WTC11 (cell line): ENCODE measurements around the gene CREBBP. TPM values are rescaled to one million over a fixed set of nuclear protein-coding genes. Genes with fewer than 3 reads are reported as not detected.

Source experiments
- ATAC-seq: fragments of 200-7000 bp; cut with Tn5 transposase; 2 replicates; pipeline ENCODE4 v1.10.0; 2021; ENCODE audit warnings: mild to moderate bottlenecking, moderate library complexity
- CTCF ChIA-PET: fragments of 300-600 bp; sonication (Branson Sonifier 250); formaldehyde crosslinking; loops from one replicate; lab custom pipeline; 2021; ENCODE audit warnings: antibody characterized with exemption; lab: Charles Lee
- POLR2A ChIA-PET: fragments of 350-600 bp; sonication (Branson Sonifier 250); formaldehyde crosslinking; loops from one replicate; lab custom pipeline; 2021; ENCODE audit warnings: antibody characterized with exemption; lab: Charles Lee
- DNase-seq: peaks from one replicate; pipeline ENCODE4 v3.0.0; 2021; ENCODE audit warnings: low spot score
- H3K27ac Mint-ChIP-seq: 2 replicates; pipeline ENCODE4 v1.8.0; 2021; ENCODE audit warnings: mixed read lengths
- H3K27me3 Mint-ChIP-seq: 2 replicates; pipeline ENCODE4 v1.8.0; 2021; ENCODE audit warnings: low read depth, mild to moderate bottlenecking, moderate library complexity, mixed read lengths
- H3K36me3 Mint-ChIP-seq: 2 replicates; pipeline ENCODE4 v1.8.0; 2021; ENCODE audit warnings: mixed read lengths
- H3K4me1 Mint-ChIP-seq: 2 replicates; pipeline ENCODE4 v1.8.0; 2022; ENCODE audit warnings: mixed read lengths
- H3K4me3 Mint-ChIP-seq: 2 replicates; pipeline ENCODE4 v1.8.0; 2021; ENCODE audit warnings: mild to moderate bottlenecking, moderate library complexity, mixed read lengths
- H3K9me3 Mint-ChIP-seq: 2 replicates; pipeline ENCODE4 v1.8.0; 2021; ENCODE audit warnings: mixed read lengths
- CREM ChIP-seq: sonication (generic); formaldehyde crosslinking; IDR thresholded peaks from 2 replicates; pipeline ENCODE4 v1.8.1; 2022; ENCODE audit warnings: mild to moderate bottlenecking, missing genetic modification reagents, moderate library complexity
- ELF4 ChIP-seq: sonication (generic); formaldehyde crosslinking; IDR thresholded peaks from 2 replicates; pipeline ENCODE4 v1.8.1; 2022; ENCODE audit warnings: low read depth, mild to moderate bottlenecking, moderate library complexity, missing genetic modification reagents
- GRHL2 ChIP-seq: fragments of 250-450 bp; sonication (Bioruptor Pico); IDR thresholded peaks from 2 replicates; pipeline ENCODE4 v1.8.0; 2022; ENCODE audit warnings: mild to moderate bottlenecking, moderate library complexity; ENCODE audit not compliant: insufficient replicate concordance, severe bottlenecking
- GTF2I ChIP-seq: fragments of 250-450 bp; sonication (Bioruptor Pico); conservative IDR thresholded peaks from 2 replicates; pipeline ENCODE4 v1.4.0; 2021; ENCODE audit warnings: mild to moderate bottlenecking
- MXD4 ChIP-seq: fragments of 250-450 bp; sonication (Bioruptor Pico); IDR thresholded peaks from 2 replicates; pipeline ENCODE4 v1.8.0; 2021; ENCODE audit warnings: mild to moderate bottlenecking, moderate library complexity, borderline replicate concordance
- NFATC4 ChIP-seq: fragments of 250-450 bp; sonication (Bioruptor Pico); IDR thresholded peaks from 2 replicates; pipeline ENCODE4 v1.9.0; 2021; ENCODE audit warnings: mild to moderate bottlenecking
- NR1H2 ChIP-seq: sonication (generic); formaldehyde crosslinking; IDR thresholded peaks from 2 replicates; pipeline ENCODE4 v1.9.0; 2021; ENCODE audit warnings: mild to moderate bottlenecking, moderate library complexity, missing genetic modification reagents
- PRRX2 ChIP-seq: fragments of 250-450 bp; sonication (Bioruptor Pico); IDR thresholded peaks from 2 replicates; pipeline ENCODE4 v1.8.0; 2021; ENCODE audit warnings: mild to moderate bottlenecking
- TCF7 ChIP-seq: sonication (generic); formaldehyde crosslinking; IDR thresholded peaks from 2 replicates; pipeline ENCODE4 v1.8.0; 2022; ENCODE audit warnings: mild to moderate bottlenecking, low read depth, missing genetic modification reagents, moderate library complexity
- TP53 ChIP-seq: sonication (generic); formaldehyde crosslinking; IDR thresholded peaks from 2 replicates; pipeline ENCODE4 v1.8.1; 2023; ENCODE audit warnings: mild to moderate bottlenecking, missing genetic modification reagents
- ZNF263 ChIP-seq: sonication (generic); formaldehyde crosslinking; IDR thresholded peaks from 2 replicates; pipeline ENCODE4 v1.8.1; 2022; ENCODE audit warnings: low read depth, mild to moderate bottlenecking, moderate library complexity, missing genetic modification reagents
- total RNA-seq: library from RNA; stranded (reverse); gene quantifications from 3 replicates; pipeline ENCODE4 v1.2.3, GENCODE V29; 2021
- TF ChIP-seq, protein P1 (sequence below): fragments of 250-450 bp; sonication (Bioruptor Pico); IDR thresholded peaks from 2 replicates; pipeline ENCODE4 v1.9.0; 2021; ENCODE audit warnings: moderate library complexity, mild to moderate bottlenecking, inconsistent platforms, borderline replicate concordance
- TF ChIP-seq, protein P2 (sequence below): sonication (generic); formaldehyde crosslinking; IDR thresholded peaks from 2 replicates; pipeline ENCODE4 v1.8.1; 2022; ENCODE audit warnings: mild to moderate bottlenecking, missing genetic modification reagents, moderate library complexity, borderline replicate concordance
- TF ChIP-seq, protein P3 (sequence below): sonication (generic); formaldehyde crosslinking; conservative IDR thresholded peaks from 2 replicates; pipeline ENCODE4 v1.8.1; 2023; ENCODE audit warnings: mild to moderate bottlenecking, low read depth, missing genetic modification reagents, moderate library complexity
- TF ChIP-seq, protein P4 (sequence below): fragments of 250-450 bp; sonication (Bioruptor Pico); IDR thresholded peaks from 2 replicates; pipeline ENCODE4 v1.9.0; 2021; ENCODE audit warnings: mild to moderate bottlenecking, borderline replicate concordance
- TF ChIP-seq, protein P5 (sequence below): sonication (generic); formaldehyde crosslinking; IDR thresholded peaks from 2 replicates; pipeline ENCODE4 v1.8.0; 2022; ENCODE audit warnings: mild to moderate bottlenecking, missing genetic modification reagents
- TF ChIP-seq, protein P6 (sequence below): sonication (generic); formaldehyde crosslinking; IDR thresholded peaks from 2 replicates; pipeline ENCODE4 v1.8.0; 2022; ENCODE audit warnings: mild to moderate bottlenecking, missing genetic modification reagents
- TF ChIP-seq, protein P7 (sequence below): sonication (generic); formaldehyde crosslinking; IDR thresholded peaks from 2 replicates; pipeline ENCODE4 v1.8.0; 2022; ENCODE audit warnings: mild to moderate bottlenecking, missing genetic modification reagents

Gene CREBBP
- total RNA-seq, 1 experiment from 2014 or later: 49.6 TPM

DNA sequence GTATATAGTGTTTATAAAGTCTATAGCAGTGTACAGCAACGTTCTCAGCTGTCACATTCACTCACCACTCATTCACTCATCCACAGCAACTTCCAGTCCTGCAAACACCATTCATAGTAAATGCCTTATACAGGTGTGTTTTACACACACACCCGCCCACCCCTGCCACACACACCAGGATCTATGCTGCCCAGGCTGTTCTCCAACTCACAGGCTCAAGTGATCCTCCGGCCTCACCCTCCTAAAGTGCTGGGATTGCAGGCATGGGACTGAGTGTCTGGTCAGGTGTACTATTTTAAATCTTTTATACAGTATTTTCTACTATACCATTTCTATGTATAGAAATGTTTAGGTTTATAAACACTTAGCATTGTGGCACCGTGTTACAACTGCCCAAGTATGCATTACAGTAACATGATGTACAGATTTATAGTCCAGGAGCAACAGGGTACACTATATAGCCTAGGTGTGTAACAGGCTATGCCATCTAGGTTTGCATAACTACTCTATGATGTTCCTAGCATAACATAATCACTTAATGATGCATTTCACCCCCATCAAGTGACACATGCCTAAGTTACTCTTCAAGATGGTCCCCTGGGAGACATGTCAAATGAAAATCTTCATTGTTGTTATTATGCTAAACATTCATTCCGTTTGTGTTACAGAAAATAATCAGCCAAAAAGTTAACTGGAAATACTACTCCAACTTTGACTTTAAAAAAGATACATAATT lies 42.5 kb downstream of the CREBBP start:
- H3K27ac Mint-ChIP-seq: no peak overlapping the region
- ChIA-PET CTCF (interaction anchor here (0.8 to 1.3 kb wide), 2 partner anchors 26 to 101 kb away, joined by 3 to 4 read pairs; no protein-coding TSS in a partner anchor), POLR2A (no interaction called here)
- H3K27me3 Mint-ChIP-seq: no peaks in the 10 kb centered on the region
- H3K4me3 Mint-ChIP-seq: no peak overlapping the region
- peaks cover 9% of the 10 kb centered on the region for H3K36me3 Mint-ChIP-seq
- TF ChIP-seq MXD4 (CRISPR knock-in tag) (no peak), NFATC4 (CRISPR knock-in tag) (no peak), PRRX2 (no peak), GRHL2 (CRISPR knock-in tag) (no peak), TCF7 (no peak), ZNF263 (no peak), GTF2I (no peak), CREM (CRISPR knock-in tag) (no peak), TP53 (CRISPR knock-in tag) (no peak), ELF4 (CRISPR knock-in tag) (no peak), NR1H2 (CRISPR knock-in tag) (no peak)
- TF ChIP-seq, protein P1, sequence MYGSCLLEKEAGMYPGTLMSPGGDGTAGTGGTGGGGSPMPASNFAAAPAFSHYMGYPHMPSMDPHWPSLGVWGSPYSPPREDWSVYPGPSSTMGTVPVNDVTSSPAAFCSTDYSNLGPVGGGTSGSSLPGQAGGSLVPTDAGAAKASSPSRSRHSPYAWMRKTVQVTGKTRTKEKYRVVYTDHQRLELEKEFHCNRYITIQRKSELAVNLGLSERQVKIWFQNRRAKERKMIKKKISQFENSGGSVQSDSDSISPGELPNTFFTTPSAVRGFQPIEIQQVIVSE: no peak
- TF ChIP-seq, protein P2, sequence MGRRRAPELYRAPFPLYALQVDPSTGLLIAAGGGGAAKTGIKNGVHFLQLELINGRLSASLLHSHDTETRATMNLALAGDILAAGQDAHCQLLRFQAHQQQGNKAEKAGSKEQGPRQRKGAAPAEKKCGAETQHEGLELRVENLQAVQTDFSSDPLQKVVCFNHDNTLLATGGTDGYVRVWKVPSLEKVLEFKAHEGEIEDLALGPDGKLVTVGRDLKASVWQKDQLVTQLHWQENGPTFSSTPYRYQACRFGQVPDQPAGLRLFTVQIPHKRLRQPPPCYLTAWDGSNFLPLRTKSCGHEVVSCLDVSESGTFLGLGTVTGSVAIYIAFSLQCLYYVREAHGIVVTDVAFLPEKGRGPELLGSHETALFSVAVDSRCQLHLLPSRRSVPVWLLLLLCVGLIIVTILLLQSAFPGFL: no peak
- TF ChIP-seq, protein P3, sequence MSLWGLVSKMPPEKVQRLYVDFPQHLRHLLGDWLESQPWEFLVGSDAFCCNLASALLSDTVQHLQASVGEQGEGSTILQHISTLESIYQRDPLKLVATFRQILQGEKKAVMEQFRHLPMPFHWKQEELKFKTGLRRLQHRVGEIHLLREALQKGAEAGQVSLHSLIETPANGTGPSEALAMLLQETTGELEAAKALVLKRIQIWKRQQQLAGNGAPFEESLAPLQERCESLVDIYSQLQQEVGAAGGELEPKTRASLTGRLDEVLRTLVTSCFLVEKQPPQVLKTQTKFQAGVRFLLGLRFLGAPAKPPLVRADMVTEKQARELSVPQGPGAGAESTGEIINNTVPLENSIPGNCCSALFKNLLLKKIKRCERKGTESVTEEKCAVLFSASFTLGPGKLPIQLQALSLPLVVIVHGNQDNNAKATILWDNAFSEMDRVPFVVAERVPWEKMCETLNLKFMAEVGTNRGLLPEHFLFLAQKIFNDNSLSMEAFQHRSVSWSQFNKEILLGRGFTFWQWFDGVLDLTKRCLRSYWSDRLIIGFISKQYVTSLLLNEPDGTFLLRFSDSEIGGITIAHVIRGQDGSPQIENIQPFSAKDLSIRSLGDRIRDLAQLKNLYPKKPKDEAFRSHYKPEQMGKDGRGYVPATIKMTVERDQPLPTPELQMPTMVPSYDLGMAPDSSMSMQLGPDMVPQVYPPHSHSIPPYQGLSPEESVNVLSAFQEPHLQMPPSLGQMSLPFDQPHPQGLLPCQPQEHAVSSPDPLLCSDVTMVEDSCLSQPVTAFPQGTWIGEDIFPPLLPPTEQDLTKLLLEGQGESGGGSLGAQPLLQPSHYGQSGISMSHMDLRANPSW (CRISPR knock-in tag): no peak
- TF ChIP-seq, protein P4, sequence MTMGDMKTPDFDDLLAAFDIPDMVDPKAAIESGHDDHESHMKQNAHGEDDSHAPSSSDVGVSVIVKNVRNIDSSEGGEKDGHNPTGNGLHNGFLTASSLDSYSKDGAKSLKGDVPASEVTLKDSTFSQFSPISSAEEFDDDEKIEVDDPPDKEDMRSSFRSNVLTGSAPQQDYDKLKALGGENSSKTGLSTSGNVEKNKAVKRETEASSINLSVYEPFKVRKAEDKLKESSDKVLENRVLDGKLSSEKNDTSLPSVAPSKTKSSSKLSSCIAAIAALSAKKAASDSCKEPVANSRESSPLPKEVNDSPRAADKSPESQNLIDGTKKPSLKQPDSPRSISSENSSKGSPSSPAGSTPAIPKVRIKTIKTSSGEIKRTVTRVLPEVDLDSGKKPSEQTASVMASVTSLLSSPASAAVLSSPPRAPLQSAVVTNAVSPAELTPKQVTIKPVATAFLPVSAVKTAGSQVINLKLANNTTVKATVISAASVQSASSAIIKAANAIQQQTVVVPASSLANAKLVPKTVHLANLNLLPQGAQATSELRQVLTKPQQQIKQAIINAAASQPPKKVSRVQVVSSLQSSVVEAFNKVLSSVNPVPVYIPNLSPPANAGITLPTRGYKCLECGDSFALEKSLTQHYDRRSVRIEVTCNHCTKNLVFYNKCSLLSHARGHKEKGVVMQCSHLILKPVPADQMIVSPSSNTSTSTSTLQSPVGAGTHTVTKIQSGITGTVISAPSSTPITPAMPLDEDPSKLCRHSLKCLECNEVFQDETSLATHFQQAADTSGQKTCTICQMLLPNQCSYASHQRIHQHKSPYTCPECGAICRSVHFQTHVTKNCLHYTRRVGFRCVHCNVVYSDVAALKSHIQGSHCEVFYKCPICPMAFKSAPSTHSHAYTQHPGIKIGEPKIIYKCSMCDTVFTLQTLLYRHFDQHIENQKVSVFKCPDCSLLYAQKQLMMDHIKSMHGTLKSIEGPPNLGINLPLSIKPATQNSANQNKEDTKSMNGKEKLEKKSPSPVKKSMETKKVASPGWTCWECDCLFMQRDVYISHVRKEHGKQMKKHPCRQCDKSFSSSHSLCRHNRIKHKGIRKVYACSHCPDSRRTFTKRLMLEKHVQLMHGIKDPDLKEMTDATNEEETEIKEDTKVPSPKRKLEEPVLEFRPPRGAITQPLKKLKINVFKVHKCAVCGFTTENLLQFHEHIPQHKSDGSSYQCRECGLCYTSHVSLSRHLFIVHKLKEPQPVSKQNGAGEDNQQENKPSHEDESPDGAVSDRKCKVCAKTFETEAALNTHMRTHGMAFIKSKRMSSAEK: no peak
- TF ChIP-seq, protein P5, sequence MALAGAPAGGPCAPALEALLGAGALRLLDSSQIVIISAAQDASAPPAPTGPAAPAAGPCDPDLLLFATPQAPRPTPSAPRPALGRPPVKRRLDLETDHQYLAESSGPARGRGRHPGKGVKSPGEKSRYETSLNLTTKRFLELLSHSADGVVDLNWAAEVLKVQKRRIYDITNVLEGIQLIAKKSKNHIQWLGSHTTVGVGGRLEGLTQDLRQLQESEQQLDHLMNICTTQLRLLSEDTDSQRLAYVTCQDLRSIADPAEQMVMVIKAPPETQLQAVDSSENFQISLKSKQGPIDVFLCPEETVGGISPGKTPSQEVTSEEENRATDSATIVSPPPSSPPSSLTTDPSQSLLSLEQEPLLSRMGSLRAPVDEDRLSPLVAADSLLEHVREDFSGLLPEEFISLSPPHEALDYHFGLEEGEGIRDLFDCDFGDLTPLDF (CRISPR knock-in tag): no peak
- TF ChIP-seq, protein P6, sequence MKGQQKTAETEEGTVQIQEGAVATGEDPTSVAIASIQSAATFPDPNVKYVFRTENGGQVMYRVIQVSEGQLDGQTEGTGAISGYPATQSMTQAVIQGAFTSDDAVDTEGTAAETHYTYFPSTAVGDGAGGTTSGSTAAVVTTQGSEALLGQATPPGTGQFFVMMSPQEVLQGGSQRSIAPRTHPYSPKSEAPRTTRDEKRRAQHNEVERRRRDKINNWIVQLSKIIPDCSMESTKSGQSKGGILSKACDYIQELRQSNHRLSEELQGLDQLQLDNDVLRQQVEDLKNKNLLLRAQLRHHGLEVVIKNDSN: no peak
- TF ChIP-seq, protein P7, sequence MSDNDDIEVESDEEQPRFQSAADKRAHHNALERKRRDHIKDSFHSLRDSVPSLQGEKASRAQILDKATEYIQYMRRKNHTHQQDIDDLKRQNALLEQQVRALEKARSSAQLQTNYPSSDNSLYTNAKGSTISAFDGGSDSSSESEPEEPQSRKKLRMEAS (CRISPR knock-in tag): no peak
- ATAC-seq: no peak
- H3K9me3 Mint-ChIP-seq: peaks cover 8% of the 10 kb centered on the region
- peaks cover 58% of the 10 kb centered on the region for H3K4me1 Mint-ChIP-seq
- DNase-seq: no peak
